Stomach (tissue), 9 donors: ENCODE results near the gene LRRC34. TPM values are rescaled to one million over a fixed set of nuclear protein-coding genes. Genes with fewer than 3 reads are reported as not detected.

ENCODE experiments used
- DNase-seq, 2 donors: peaks; one replicate each; pipeline versions ENCODE4 v3.0.0 to v3.0.0-alpha.2; 2013 to 2019
- H3K27ac ChIP-seq, 5 donors: fragments of 200-600 bp in 4 of 5; sonication (generic) in 4 of 5; one replicate each; pipeline ENCODE4 v1.5.1; 2013 to 2019; ENCODE audit warnings: mild to moderate bottlenecking in 1 of 5, moderate library complexity in 1 of 5
- H3K27me3 ChIP-seq, 3 donors: fragments of 200-600 bp; sonication (generic); one replicate each; pipeline ENCODE4 v1.5.1; 2017 to 2019; ENCODE audit warnings: mixed run types in 1 of 3
- H3K36me3 ChIP-seq, 4 donors: fragments of 200-600 bp; sonication (generic); 1 replicate in 3 of 4; 2 replicates in 1 of 4; pipeline ENCODE4 v1.5.1; 2016 to 2019
- H3K4me1 ChIP-seq, 4 donors: fragments of 200-600 bp; sonication (generic); one replicate each; pipeline ENCODE4 v1.5.1; 2016 to 2019
- H3K4me3 ChIP-seq, 4 donors: fragments of 200-600 bp; sonication (generic) in 3 of 4; one replicate each; pipeline ENCODE4 v1.5.1; 2016 to 2019; ENCODE audit warnings: mild to moderate bottlenecking in 1 of 4
- H3K9me3 ChIP-seq, 4 donors: fragments of 200-600 bp; sonication (generic); one replicate each; pipeline ENCODE4 v1.5.1; 2016 to 2019
- EP300 ChIP-seq: sonication (generic); formaldehyde crosslinking; IDR thresholded peaks from one replicate; pipeline ENCODE4 v1.6.1; 2017; ENCODE audit warnings: antibody characterized with exemption
- POLR2A ChIP-seq, 4 donors: fragments of 450-650 bp; IDR thresholded peaks; one replicate each; pipeline ENCODE4 v1.6.1; 2016; ENCODE audit warnings: antibody characterized with exemption in 4 of 4, control low read depth in 2 of 4, mild to moderate bottlenecking in 1 of 4, moderate library complexity in 1 of 4
- POLR2AphosphoS5 ChIP-seq, 3 donors: sonication (generic); formaldehyde crosslinking; IDR thresholded peaks; one replicate each; pipeline ENCODE4 v1.6.1; 2016; ENCODE audit warnings: antibody characterized with exemption in 3 of 3
- WGBS, 5 donors: extraction: QIAGEN DNeasy Blood & Tissue Kit in 3 of 5; methylation state at CpG; one replicate each; pipeline versions ENCODE4 v1.1.5 to v1.1.7; 2013 to 2018; 5-methylcytosine and 5-hydroxymethylcytosine counted together
- intact Hi-C: fragments of 100-400 bp; cut with DNase I; formaldehyde crosslinking; loops from one replicate; pipeline ENCODE4 v1.15.1; 2023; ENCODE audit warnings: low total_unique reads
- polyA plus RNA-seq, 3 donors: library from polyadenylated mRNA; stranded (reverse); fragments of 200-250 nt; gene quantifications; one replicate each; pipeline ENCODE4 v1.2.3, GENCODE V29; 2013
- total RNA-seq, 5 donors: library from RNA; depleted of rRNA; stranded (reverse); fragments of >200 nt; gene quantifications; one replicate each; pipeline versions ENCODE4 v1.1.0 to v1.2.3, GENCODE V29; 2014 to 2016
- TF ChIP-seq, protein P1 (sequence below), 7 experiments: fragments of 450-650 bp in 4 of 7; fragments of 200-600 bp in 3 of 7; sonication (generic) in 3 of 7; IDR thresholded peaks; one replicate each; pipeline ENCODE4 v1.5.1; 2016 to 2019; ENCODE audit warnings: antibody characterized with exemption in 7 of 7, control low read depth in 2 of 7, mild to moderate bottlenecking in 1 of 7
- donor health status: healthy with polysubstance abuse.
- donor health status: Bipolar disorder and iron deficiency.
- donor health status: healthy.

The LRRC34 gene
- total and polyA plus RNA-seq, 8 donors: 0.43 to 4.2 (median 1.7) TPM; not detected in 3

DNA sequence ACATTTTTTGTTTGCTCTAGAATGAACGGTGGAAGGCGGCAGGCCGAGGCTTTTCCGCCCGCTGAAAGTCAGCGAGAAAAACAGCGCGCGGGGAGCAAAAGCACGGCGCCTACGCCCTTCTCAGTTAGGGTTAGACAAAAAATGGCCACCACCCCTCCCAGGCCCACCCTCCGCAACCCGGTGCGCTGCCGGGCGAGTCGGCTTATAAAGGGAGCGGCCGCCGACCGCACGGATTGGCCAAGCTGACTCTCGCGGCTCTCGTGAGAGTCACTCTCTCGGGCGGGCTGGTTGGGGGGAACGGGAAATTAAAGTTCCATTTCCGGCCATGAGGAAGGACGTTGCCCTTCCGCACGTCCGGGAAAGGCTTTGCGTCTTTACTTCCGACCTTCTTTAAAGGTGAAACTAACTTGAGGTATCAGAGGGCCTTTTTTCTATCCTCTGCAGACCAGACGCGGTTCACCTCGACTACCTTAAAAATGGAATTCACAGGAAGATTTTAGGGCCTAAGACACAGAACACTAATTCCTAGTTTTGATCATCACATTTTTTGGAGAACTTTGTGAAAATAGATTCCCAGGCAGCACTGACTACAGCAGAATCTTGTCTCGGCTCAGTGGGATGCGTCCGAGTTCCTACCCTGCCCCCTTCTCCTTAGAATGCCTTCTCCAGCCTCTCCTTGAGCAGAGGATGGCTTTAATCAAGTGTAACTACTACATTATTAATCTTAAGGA is 47.7 kb downstream of the LRRC34 start, which contains the start of gene TERC:
TERC (minus strand) TSS at position 179 of the 731 bp plus-strand sequence.
- WGBS, 5 donors: 6 to 8% (median 7%) methylated on average over 42 of the region's 42 CpGs
- peaks cover 0 to 24% (median 10%) of the 10 kb centered on the region in 4 donors for H3K4me1 ChIP-seq
- H3K27me3 ChIP-seq: no peaks in the 10 kb centered on the region
- peak within 1 kb of the TSS; percentile 97 to 99 (median 98) for H3K27ac ChIP-seq
- TF ChIP-seq POLR2A (IDR thresholded peaks at IDR 0.05) (peak in 2 of 4 donors; percentile 92 to 96), POLR2AphosphoS5 (IDR thresholded peaks at IDR 0.05) (peak; percentile 87 to 100 (median 96)), EP300 (peak; percentile 14)
- TF ChIP-seq, protein P1, sequence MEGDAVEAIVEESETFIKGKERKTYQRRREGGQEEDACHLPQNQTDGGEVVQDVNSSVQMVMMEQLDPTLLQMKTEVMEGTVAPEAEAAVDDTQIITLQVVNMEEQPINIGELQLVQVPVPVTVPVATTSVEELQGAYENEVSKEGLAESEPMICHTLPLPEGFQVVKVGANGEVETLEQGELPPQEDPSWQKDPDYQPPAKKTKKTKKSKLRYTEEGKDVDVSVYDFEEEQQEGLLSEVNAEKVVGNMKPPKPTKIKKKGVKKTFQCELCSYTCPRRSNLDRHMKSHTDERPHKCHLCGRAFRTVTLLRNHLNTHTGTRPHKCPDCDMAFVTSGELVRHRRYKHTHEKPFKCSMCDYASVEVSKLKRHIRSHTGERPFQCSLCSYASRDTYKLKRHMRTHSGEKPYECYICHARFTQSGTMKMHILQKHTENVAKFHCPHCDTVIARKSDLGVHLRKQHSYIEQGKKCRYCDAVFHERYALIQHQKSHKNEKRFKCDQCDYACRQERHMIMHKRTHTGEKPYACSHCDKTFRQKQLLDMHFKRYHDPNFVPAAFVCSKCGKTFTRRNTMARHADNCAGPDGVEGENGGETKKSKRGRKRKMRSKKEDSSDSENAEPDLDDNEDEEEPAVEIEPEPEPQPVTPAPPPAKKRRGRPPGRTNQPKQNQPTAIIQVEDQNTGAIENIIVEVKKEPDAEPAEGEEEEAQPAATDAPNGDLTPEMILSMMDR (IDR thresholded peaks at IDR 0.05): no peak
- H3K4me3 ChIP-seq: peak within 1 kb of the TSS; percentile 64 to 89 (median 79)
- DNase-seq: peak; percentile 92 to 98
- H3K9me3 ChIP-seq: no peaks in the 10 kb centered on the region
- H3K36me3 ChIP-seq: no peaks in the 10 kb centered on the region
- intact Hi-C loops: no loop called here

DNA sequence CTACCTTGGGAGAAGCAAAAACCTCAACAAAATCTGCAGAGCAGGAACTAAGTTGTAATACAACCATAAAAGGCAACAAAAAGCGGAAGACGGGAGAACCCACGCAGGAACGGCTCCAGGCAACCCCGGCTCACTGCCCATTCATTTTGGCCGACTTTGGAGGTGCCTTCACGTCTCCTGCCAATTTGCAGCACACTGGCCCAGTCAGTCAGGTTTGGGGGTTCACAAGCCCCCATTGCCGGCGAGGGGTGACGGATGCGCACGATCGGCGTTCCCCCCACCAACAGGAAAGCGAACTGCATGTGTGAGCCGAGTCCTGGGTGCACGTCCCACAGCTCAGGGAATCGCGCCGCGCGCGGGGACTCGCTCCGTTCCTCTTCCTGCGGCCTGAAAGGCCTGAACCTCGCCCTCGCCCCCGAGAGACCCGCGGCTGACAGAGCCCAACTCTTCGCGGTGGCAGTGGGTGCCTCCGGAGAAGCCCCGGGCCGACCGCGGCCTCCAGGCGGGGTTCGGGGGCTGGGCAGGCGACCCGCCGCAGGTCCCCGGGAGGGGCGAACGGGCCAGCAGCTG is 48.3 kb downstream of the LRRC34 start:
- TF ChIP-seq, protein P1 (IDR thresholded peaks at IDR 0.05): no peak
- peak in 2 of 3 donors; percentile 15 to 44 for TF ChIP-seq POLR2AphosphoS5 (IDR thresholded peaks at IDR 0.05)
- TF ChIP-seq POLR2A (IDR thresholded peaks at IDR 0.05): no peak
- Histone ChIP-seq H3K27ac (peak overlapping the region; percentile 97 to 99 (median 98)), H3K4me1 (peaks cover 0 to 26% (median 10%) of the 10 kb centered on the region in 4 donors), H3K27me3 (no peaks in the 10 kb centered on the region), H3K4me3 (peak overlapping the region; percentile 64 to 89 (median 79)), H3K36me3 (no peaks in the 10 kb centered on the region), H3K9me3 (no peaks in the 10 kb centered on the region)
- peak; percentile 56 to 85 for DNase-seq
- 0 to 1% (median 0%) methylated on average over 18 to 46 of the region's 46 CpGs for WGBS, 5 donors
- intact Hi-C loops: no loop called here

DNA sequence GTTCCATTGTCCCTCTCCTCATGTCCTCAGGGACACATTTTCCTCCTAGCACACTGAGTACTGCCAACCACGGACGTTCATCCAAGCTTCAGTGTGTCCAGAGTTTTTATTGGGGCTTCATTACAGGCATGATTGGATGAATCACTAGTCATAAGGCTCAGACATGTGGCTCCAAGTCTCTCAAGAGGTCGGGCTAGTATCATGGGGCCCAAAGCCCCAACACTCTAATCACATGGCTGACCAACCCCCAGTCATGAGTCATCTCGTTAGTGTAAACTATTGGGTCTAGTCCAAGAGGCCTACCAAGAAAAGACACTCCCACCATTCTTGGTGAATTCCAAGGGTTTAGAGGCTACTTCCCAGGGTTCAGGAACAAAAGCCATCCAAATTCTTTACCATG is 52.2 kb downstream of the LRRC34 start:
- 65 to 80% (median 68%) methylated on average over 4 of the region's 4 CpGs for WGBS, 5 donors
- H3K36me3 ChIP-seq: no peaks in the 10 kb centered on the region
- TF ChIP-seq EP300 (no peak), POLR2AphosphoS5 (IDR thresholded peaks at IDR 0.05) (no peak), POLR2A (IDR thresholded peaks at IDR 0.05) (no peak)
- TF ChIP-seq, protein P1 (IDR thresholded peaks at IDR 0.05): no peak
- peaks cover 0 to 39% (median 10%) of the 10 kb centered on the region in 4 donors for H3K4me1 ChIP-seq
- no peaks in the 10 kb centered on the region for H3K9me3 ChIP-seq
- intact Hi-C loops: no loop called here
- no peak overlapping the region for H3K4me3 ChIP-seq
- H3K27me3 ChIP-seq: no peaks in the 10 kb centered on the region
- no peak overlapping the region for H3K27ac ChIP-seq
- DNase-seq: no peak

DNA sequence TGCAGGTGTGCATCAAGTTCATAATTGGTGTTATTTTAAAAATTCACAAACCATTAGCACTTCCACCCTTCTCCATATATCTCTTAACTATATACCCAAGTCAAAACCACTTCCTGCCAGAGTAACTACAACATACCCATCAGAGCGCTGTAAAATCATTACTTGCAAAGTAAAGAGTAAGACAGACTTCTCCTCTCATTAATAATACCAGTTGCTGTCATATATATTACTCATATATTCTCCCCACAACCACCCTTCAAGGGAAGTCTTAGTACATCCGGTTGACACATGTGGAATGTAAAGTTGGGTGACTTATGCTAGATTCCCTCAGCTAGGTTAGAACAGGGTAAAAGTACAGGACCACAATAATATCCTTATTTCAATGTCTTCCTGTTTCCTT is 53.4 kb downstream of the LRRC34 start:
- no peaks in the 10 kb centered on the region for H3K27me3 ChIP-seq
- H3K27ac ChIP-seq: no peak overlapping the region
- intact Hi-C loops: no loop called here
- H3K4me3 ChIP-seq: no peak overlapping the region
- no peak for DNase-seq
- TF ChIP-seq, protein P1 (IDR thresholded peaks at IDR 0.05): no peak
- TF ChIP-seq POLR2AphosphoS5 (IDR thresholded peaks at IDR 0.05): no peak
- no peaks in the 10 kb centered on the region for H3K36me3 ChIP-seq
- H3K4me1 ChIP-seq: peaks cover 0 to 45% (median 11%) of the 10 kb centered on the region in 4 donors
- no peaks in the 10 kb centered on the region for H3K9me3 ChIP-seq
- WGBS, 5 donors: 67 to 83% (median 76%) methylated on average over 2 of the region's 2 CpGs
